Measurements from ENCODE around the gene CCDC73. TPM values are rescaled to one million over a fixed set of nuclear protein-coding genes. Genes with fewer than 3 reads are reported as not detected.
"Not testable (repeated sequence)": the region's sequence is repeated elsewhere in the genome, so short reads cannot be mapped to it uniquely, and the experiment has no call there.

The CCDC73 gene
- total RNA-seq, result not detected
- long read RNA-seq, partial matches to known transcripts, result 0 of 1 reads
- long read RNA-seq, other reads (novel, unspliced or antisense), result 1 of 1 reads

GRCh38 chr11:32794439-32794838 is at the start of gene CCDC73:
TSS of gene CCDC73 (minus strand) at chr11:32794662. CDS start at chr11:32760243, 34,419 bp downstream.
- DNase-seq, result no peak
- intact Hi-C loops (cut with DNase I, micrococcal nuclease), result no loop called here
- no peak for ATAC-seq

DNA sequence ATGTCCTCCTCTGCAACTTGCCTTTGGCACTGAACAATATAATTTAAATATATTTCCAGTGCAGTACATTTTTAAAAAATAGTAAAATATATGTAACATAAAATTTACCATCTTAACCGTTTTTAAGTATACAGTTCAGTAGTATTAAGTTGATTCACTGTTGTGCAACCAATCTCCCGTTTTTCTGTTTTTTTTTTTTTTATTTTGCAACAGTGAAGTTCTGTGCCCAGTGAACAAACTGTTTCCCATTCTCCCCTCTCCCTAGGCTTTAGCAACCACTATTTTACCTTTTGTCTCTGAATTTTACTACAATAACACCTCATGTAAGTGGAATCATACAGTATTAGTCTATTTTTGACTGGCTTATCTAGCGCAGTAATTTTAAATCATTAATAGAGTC is 49.1 kb upstream of the CCDC73 start:
- intact Hi-C loops (cut with DNase I, micrococcal nuclease), result no loop called here
- no peak for DNase-seq
- ATAC-seq, result no peak

GRCh38 chr11:32840587-32840986 is 46.1 kb upstream of the CCDC73 start:
- intact Hi-C loops (cut with DNase I, micrococcal nuclease), result no loop called here
- ATAC-seq, result no peak
- DNase-seq, result no peak

GRCh38 chr11:32839308-32839707 is 44.8 kb upstream of the CCDC73 start:
- ATAC-seq (no peak), DNase-seq (no peak)
- intact Hi-C loops (cut with DNase I, micrococcal nuclease), result no loop called here

GRCh38 chr11:32838505-32839274 is 44.2 kb upstream of the CCDC73 start:
- intact Hi-C loops (cut with DNase I, micrococcal nuclease), result no loop called here
- ATAC-seq (peak; percentile 99), DNase-seq (peak in 1 of 2 donors; percentile 49)

DNA sequence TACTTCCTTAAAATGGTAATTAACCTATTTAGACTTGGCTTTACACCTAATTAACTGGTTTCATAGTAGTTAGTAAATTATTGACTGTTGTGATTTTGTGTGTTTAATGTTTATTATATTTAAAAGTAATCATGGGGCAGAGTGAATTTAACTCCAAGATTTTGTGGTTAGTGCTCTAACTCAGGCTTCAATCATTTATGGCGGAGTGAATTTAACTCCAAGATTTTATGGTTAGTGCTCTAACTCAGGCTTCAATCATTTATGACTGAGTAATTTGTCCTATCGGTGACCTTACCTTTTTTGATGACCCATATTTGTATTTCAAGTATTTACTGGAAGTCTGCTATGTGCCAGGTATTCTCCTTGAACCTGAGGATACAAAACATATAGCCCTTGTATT is 42.5 kb upstream of the CCDC73 start:
- no peak for DNase-seq
- no peak for ATAC-seq
- intact Hi-C loops (cut with DNase I, micrococcal nuclease), result no loop called here

DNA sequence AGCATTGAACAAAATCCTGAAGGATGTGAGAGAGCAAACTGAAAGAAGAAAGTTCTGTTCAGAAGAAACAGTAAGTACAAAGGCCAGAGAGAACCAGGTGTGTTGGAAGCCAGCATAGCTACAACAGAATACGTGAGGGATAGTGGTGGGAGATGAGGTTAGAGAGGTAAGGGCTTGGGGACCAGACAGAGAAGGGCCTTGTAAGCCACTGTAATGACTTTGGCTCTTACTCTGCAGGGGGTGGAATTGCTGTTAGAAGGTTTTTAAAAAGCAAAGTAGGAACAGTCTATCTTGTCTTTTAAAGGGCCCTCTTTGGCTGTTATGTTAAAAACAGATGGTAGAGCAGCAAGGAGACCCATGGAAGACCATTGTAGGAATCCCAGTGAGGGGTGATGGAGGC is 39.5 kb upstream of the CCDC73 start:
- DNase-seq, result no peak

GRCh38 chr11:32831221-32831620 is 36.8 kb upstream of the CCDC73 start:
- ATAC-seq, result no peak
- intact Hi-C loops (cut with DNase I, micrococcal nuclease), result no loop called here
- DNase-seq, result no peak

More for the DNA sequence above, 39.5 kb upstream of the CCDC73 start:
- intact Hi-C loops (cut with DNase I, micrococcal nuclease), result no loop called here
- no peak for ATAC-seq

GRCh38 chr11:32830796-32831195 is 36.3 kb upstream of the CCDC73 start:
- intact Hi-C loops (cut with DNase I, micrococcal nuclease), result no loop called here
- ATAC-seq (no peak), DNase-seq (no peak)

DNA sequence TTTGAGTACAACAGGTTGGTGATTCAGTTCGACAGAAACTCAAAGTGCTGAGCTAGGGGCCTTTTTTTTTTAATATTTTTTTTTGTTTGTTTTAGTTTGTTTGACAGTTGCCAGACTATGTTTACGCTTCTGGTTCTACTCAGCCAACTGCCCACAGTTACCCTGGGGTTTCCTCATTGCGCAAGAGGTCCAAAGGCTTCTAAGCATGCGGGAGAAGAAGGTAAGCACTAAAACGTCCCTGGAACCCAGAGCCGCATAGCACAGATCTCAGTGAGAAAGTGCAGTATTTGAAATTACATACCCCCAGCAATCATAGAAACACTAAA is 35.9 kb upstream of the CCDC73 start:
- ATAC-seq, result peak; percentile 74
- intact Hi-C loops (cut with DNase I, micrococcal nuclease), result no loop called here
- DNase-seq, result peak; percentile 62 to 76

DNA sequence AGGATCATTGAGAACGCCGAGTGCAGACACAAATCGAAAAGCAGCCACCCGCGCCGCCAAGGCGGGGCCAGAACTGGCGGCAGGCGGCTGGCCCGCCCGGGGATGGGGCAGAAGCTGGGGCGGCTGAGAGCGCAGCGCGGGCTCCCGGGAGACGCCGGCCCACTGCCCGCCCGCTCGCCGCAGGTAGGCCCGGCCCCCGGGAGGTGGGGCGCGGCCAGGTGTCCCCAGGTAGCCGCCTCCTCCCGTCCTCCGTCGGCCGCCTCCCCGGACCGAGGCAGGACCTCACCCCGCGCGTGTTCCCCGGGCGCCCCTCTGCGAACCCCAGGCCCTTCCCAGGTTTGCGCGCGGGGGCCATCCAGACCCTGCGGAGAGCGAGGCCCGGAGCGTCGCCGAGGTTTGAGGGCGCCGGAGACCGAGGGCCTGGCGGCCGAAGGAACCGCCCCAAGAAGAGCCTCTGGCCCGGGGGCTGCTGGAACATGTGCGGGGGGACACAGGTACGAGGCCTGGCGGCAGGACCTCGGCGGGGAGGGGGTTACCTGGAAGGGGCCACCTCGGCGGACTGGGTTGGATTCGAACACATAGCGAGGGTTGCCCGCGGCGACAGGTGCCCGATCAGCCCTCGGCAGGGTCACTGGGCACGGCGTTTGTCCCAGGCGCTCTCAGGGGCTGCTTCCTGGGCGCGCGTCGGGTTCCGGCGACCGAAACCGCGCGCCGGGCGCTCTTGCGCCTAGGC is 35.4 kb upstream of the CCDC73 start, which contains the start of gene PRRG4:
Gene PRRG4, plus strand, starts transcription at position 248 of the 733 bp plus-strand sequence. CDS start 603 bp downstream, outside the sequence.
- intact Hi-C loops (cut with DNase I, micrococcal nuclease), result no loop called here
- DNase-seq (peak; percentile 79 to 86), ATAC-seq (peak; percentile 98)

DNA sequence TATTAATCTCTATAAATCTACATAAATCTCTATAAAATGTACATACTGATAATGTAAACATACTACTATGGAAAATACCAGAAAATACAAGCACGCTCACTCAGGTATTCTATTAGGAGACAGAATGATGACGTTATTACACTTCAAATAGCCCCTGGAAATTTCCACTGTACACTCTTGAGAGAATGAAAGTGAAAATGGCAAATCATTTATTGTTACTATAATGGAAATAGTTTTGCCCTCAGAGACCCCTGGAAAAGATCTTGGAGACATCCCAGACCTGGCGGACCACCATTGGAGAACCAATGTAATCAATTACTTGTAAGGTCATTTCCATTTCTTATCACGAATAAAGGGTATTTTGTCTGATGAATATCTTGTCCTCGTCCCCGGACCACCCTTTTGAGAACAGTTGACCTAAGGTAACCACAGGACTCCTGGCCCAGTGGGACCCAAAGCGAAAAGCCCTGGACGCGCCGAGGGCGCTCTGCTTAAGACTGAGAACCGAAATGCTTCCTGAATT is 34.8 kb upstream of the CCDC73 start:
- ATAC-seq, result peak; percentile 19
- intact Hi-C loops (cut with DNase I, micrococcal nuclease), result no loop called here
- DNase-seq, result no peak

DNA sequence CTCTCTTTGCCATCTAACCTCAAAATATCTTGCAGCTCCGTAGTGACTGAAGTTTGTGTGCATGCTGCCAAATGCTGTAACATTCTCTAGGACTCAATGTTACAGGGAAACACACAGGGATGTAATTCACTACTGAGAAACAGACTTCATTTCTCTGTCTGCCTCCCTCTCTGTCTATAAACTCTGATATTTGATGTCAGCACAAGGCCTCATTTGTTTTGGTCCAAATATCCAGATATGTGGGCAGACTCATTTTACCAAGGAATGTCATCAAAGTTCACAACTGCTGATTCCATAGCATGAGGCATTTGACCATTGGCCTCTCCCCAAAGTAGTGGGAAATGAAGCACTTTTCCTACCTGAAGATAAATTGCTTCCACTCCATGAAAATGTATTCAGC is 32.8 kb upstream of the CCDC73 start:
- no peak for ATAC-seq
- DNase-seq, result no peak
- intact Hi-C loops (cut with DNase I, micrococcal nuclease), result no loop called here

DNA sequence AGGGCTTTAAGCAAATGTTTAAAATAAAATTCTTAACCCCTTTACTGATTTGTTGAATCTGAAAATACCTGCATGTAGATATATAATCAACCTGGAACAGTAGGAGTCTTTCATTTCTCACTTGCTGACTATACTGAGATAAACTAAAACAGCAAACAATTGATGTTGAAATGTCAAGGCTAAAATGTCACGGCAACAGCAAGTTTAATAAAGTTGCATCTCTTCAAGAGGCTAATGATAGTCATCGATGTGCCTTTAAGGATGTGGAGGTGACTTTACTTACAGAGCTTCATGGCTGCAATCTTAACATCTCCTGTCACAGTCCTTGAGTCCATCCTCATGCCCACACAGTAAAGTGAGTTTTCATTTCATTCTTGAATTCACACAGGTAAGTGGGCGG is 31.7 kb upstream of the CCDC73 start:
- DNase-seq, result no peak
- ATAC-seq, result no peak
- intact Hi-C loops (cut with DNase I, micrococcal nuclease), result no loop called here

DNA sequence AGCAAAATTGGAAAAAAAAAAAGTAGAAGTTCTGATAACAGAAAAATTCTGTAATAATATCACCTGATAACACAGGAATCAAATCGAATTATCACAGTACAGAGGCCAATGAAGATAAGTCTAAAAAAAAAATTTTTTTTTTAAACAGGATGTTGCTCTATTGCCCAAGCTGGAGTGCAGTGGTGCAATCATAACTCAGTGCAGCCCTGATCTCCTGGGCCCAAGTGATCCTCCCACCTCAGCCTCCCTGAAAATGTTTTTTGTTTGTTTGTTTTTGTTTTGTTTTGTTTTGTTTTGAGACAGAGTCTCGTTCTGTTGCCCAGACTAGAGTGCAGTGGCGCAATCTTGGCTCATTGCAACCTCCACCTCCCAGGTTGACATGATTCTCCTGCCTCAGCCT is 29.2 kb upstream of the CCDC73 start:
- ATAC-seq; intact Hi-C loops (cut with DNase I, micrococcal nuclease); DNase-seq: not testable (repeated sequence)

GRCh38 chr11:32821917-32822560 is 27.6 kb upstream of the CCDC73 start:
- DNase-seq (no peak), ATAC-seq (no peak)
- intact Hi-C loops (cut with DNase I, micrococcal nuclease), result no loop called here

- ATAC-seq (no peak), DNase-seq (no peak)
- intact Hi-C loops (cut with DNase I, micrococcal nuclease), result no loop called here
These were observed 27.1 kb upstream of the CCDC73 start for GRCh38 chr11:32821517-32821916.

GRCh38 chr11:32820497-32820896 is 26.0 kb upstream of the CCDC73 start:
- no peak for ATAC-seq
- no peak for DNase-seq
- intact Hi-C loops (cut with DNase I, micrococcal nuclease), result no loop called here

DNA sequence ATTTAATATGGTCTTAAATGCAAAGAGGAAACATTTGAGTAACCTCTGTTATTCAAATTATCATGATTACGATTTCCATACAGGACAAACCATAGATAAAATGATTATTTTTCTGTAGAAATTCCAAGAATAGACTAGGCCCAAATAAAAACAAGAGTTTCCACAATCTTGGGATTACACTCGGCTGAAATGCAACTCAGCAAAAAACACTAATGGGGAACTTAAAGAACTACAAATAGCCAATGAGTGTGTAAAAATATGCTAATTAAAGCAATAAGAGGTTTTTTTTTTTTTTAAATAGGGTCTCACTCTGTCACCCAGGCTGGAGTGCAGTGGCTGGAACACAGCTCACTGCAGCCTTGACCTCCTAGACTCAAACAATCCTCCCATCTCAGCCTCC is 24.7 kb upstream of the CCDC73 start:
- intact Hi-C loops (cut with DNase I, micrococcal nuclease), result no loop called here
- no peak for DNase-seq
- no peak for ATAC-seq

DNA sequence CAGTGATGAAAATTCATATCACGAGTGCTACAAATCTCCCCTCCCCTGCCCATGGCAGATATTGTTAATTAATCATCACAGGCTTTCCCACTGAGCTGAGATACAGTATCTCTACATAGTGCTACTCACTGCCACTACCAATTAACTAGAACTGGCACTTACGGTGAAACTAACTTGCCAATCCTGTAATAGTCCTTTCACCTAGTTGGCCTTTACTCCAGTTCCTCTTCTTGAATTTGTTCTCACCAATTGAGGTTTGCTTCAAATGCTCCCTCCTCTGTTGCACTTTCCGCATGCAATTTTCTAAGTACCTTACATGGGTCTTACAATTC is 23.4 kb upstream of the CCDC73 start:
- no peak for DNase-seq
- no peak for ATAC-seq
- intact Hi-C loops (cut with DNase I, micrococcal nuclease), result no loop called here
